GM18519 (cell line): ENCODE data around the gene SHFL.

ENCODE experiments used
- ATAC-seq: cut with Tn5 transposase; IDR thresholded peaks from one replicate; pipeline ENCODE4 v1.9.1; 2021; ENCODE audit warnings: mild to moderate bottlenecking, moderate library complexity; ENCODE audit not compliant: unreplicated experiment, low FRiP score

SHFL gene

GRCh38 chr19:10106100-10106936, 20.2 kb downstream of the SHFL start, which contains the start of gene PPAN:
TSS of gene PPAN (plus strand) at chr19:10106362. CDS start at chr19:10106395, 33 bp downstream.
- ATAC-seq: peak; percentile 37

DNA sequence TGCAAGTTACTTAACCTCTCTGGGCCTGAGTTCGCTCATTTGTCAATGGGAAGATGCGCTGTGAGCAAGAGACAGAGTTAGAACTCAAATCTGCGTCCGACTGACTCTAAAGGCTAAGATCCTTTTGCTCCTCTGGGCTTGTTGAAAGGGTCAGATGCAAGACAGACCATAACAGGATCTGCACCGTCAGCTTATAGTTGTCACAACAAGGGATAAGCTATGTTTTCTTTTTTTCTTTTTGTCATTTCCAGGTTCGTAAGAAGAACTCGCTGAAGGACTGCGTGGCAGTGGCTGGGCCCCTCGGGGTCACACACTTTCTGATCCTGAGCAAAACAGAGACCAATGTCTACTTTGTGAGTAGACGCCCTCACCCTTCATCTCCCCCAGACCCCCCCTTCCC, 21.1 kb downstream of the SHFL start:
- no peak for ATAC-seq

- no peak for ATAC-seq
These were observed 21.8 kb downstream of the SHFL start for GRCh38 chr19:10107817-10108367.

DNA sequence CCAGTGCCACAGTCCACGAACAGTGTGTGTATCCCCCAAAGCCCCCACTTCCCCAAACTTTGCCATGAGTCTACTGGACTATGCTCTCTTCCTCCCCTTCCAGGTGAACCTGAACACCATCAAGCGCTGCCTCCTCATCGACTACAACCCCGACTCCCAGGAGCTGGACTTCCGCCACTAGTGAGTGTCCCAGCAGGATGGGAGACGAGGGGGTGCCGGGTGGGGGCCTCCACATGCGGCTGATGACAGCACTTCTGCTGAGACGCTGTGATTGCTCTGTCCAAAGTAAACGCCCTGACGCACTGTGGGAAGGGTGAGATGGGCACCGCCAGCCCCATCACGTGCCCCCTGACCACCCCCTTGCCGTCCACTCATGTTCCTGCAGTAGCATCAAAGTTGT, 23.4 kb downstream of the SHFL start:
- no peak for ATAC-seq

- ATAC-seq: no peak
These were observed 24.2 kb downstream of the SHFL start for GRCh38 chr19:10110076-10110971.

DNA sequence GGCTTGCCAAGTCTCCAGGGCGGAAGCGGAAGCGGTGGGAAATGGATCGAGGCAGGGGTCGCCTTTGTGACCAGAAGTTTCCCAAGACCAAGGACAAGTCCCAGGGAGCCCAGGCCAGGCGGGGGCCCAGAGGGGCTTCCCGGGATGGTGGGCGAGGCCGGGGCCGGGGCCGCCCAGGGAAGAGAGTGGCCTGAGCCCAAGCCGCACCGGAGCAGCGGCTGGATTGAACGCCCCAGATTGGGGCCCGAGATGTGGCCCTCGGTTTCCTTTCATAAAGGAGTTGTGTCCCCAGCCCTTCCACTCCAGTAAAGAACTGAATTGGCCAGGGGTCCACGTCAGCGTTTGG, 24.8 kb downstream of the SHFL start:
- no peak for ATAC-seq

- no peak for ATAC-seq
These were observed 25.3 kb downstream of the SHFL start, which contains the start of gene P2RY11 for GRCh38 chr19:10111405-10111811. TSS of gene P2RY11 (plus strand) at chr19:10111693. CDS start at chr19:10111722, 29 bp downstream.

DNA sequence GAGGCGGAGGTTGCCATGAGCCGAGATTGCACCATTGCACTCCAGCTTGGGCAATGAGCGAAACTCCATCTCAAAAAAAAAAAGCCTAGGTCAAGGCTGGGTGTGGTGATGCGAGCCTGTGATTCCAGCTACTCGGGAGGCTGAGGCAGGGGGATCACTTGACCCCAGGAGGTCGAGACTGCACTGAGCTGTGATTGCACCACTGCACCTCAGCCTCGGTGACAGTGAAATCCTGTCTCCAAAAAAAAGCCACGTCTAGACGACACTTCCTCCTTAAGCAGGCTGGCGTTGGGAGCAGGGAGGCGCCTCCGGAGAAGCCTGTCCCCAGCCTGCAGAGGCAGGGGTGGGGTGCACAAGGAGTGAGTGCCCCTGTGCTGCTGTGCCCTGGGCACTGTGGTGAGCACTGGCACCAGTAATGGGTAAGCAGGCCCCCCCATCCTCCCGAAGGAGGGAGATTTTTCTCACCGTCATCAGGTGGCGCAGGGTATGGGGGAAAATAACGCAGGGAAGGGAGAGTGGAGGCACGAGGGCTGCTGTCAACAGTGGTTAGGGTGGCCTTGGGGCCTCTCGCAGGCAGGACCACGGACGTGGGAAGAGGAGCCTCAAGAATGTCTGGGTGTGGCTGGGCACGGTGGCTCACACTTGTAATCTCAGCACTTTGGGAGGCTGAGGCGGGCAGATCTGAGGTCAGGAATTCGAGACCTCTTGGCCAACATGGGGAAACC, 26.1 kb downstream of the SHFL start:
- ATAC-seq: no peak

DNA sequence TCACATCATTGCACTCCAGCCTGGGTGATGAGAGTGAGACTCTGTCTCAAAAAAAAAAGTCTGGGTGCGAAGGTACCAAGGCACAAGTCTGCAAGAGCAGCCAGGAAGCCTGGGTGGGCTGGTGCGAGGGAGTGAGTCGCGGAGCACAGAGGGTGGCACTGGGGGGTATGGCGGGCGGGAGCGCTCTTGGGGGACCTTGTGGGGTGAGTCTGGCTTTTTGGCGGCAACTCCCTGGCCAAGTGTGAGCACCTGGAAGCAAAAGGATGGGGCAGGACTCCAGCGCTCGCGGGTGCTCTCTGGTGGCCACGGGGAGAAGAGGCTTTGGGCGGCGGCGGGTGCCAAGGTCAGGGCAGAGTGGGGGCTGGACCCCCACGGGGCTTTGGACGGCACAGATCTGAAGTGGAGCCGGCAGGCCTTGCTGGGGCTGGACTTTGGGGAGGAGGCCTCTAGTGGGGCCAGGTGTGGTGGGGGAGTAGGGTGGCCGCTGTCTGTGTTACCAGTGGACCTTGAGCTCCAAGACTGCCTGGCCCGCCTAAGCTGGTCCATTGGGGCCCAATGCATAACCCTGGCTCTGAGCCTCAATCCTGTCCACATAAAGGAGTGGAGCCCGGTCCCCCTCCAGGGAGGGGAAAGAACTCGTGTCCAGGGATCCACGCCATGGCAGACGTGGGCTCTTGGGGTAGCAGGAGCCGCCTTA, 26.9 kb downstream of the SHFL start:
- ATAC-seq: no peak

GRCh38 chr19:10113592-10113963, 27.5 kb downstream of the SHFL start:
- ATAC-seq: no peak

- ATAC-seq: no peak
These were observed 28.0 kb downstream of the SHFL start for GRCh38 chr19:10113964-10114650.

GRCh38 chr19:10114651-10115391, 28.7 kb downstream of the SHFL start:
- no peak for ATAC-seq

- ATAC-seq: no peak
These were observed 29.4 kb downstream of the SHFL start for GRCh38 chr19:10115392-10116084.

DNA sequence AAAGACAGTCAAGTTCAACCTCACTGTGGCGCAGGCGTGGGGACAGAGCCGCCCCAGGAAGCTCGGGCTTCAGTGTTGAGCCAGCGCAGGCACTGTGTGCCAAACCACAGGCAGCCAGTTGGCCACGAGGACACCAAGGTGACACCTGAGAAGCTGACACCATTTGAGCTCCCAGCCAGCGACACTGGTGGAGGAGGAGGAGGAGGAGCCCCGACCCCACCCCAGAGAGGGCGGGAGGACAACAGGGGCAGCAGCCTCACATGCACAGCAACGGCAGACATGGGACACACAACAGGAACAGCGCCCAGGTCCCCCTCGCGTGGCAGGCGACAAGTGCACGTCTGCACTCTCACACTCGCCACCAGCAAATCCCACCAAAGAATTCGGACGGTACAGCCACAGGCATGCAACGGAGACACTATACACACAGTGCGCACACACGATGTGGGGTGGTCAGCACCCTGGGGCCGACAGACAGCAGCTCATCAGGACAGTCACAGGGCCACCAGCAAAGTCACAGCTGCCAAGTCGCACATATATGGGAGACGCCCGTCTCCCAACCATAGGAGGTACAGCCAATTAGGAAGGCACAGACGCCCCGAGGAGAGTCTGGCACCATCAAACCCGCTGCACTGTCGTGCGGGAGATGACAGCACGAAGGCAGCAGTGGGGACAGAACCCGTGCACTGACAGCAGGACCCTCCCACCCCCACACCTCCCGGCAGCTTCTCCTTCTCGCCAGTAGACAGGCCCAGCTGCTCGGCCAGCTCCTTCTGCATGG, 30.2 kb downstream of the SHFL start:
- ATAC-seq: no peak

DNA sequence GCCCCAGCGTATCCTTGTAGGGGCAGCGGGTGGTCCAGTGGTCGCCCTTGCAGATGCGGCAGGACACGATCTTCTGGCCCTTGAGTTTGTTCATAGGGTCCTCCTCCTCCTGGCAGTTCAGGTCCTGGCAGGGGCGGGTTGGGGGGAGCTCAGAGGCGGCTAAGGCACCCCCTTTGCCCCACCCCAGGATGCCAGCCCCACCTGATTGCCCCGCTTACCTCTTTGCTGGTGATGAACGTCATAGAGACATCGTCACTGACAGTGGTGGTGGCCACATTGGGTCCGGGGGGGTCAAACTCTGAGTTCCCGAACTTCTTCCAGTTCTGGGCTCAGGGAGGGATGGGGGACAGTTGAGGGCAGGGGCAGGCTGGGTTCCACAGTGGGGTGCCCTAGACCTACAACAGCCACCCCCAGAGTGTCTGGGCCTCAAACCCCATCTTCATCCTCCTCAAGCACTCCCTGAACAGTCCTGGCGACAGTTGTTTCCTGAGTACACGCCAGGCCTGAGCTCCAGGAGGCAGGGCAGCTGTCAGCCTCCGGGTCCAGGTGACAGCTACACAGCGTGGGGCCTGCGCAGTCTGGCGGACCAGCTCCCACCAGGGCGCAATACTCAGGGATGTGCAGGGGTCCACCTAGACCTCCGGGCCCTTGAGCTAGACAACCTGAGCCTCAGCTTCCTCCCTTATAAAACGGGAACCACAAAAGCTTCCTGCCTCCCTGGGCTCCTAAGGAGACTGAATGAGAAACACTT, 30.9 kb downstream of the SHFL start:
- ATAC-seq: no peak

DNA sequence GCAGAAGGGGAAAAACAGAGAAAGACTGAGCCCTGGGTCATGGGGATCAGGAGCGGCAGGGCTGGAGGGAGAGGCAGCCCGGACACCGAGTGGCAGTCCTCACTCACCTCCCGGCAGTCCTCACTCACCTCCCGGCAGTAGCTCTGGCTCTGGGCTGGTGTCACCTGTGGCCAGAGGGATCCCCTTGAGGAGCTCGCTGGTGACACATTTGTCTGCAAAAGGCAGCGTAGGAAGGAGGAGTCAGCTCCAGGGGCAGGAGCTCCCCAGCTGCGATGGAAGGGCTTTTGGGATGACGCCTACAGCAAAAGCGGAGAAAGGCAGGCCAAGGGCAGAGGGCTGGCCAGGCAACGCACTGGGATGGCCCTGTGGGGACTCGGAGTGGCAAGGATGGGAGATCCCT, 32.8 kb downstream of the SHFL start:
- ATAC-seq: no peak
